HepG2 (cell line): ENCODE data around the gene NDUFS2. TPM values are rescaled to one million over a fixed set of nuclear protein-coding genes. Genes with fewer than 3 reads are reported as not detected.
A peak's percentile ranks its signal among the peaks of the same experiment; 100 is the strongest.

Experiments used
- HNRNPH1 ChIP-seq: fragments of 200-400 bp; formaldehyde crosslinking; optimal IDR thresholded peaks from 2 replicates; pipeline ENCODE3; 2017; ENCODE audit warnings: mild to moderate bottlenecking, low read depth, low read length
- THAP7 ChIP-seq: sonication (generic); formaldehyde crosslinking; IDR thresholded peaks from 2 replicates; pipeline ENCODE4 v1.8.1; 2023; ENCODE audit warnings: mild to moderate bottlenecking, missing genetic modification reagents
- TMF1 ChIP-seq: sonication (generic); formaldehyde crosslinking; IDR thresholded peaks from 2 replicates; pipeline ENCODE4 v1.8.1; 2022; ENCODE audit warnings: low read depth, missing genetic modification reagents
- ZNF263 ChIP-seq: sonication (generic); formaldehyde crosslinking; IDR thresholded peaks from 2 replicates; pipeline ENCODE4 v1.4.0; 2020; ENCODE audit warnings: missing genetic modification reagents
- ZNF335 ChIP-seq: sonication (generic); formaldehyde crosslinking; IDR thresholded peaks from 2 replicates; pipeline ENCODE4 v1.4.0; 2020; ENCODE audit warnings: missing genetic modification reagents
- ZNF430 ChIP-seq: sonication (generic); formaldehyde crosslinking; IDR thresholded peaks from 2 replicates; pipeline ENCODE4 v1.9.0; 2021; ENCODE audit warnings: mild to moderate bottlenecking, missing genetic modification reagents
- polyA plus RNA-seq, 8 experiments: library from polyadenylated mRNA; depleted of rRNA in 3 of 8; stranded (reverse) in 7 of 8; unstranded in 1 of 8; fragments of >200 nt; fragmentation: Illumina TruSeq in 4 of 8; extraction: Trizol in 4 of 8; gene quantifications; 2 replicates each; pipeline versions ENCODE4 v1.2.1 to v1.2.3, GENCODE V29; 2011 to 2016; ENCODE audit warnings: low read depth in 4 of 8, missing spikeins in 1 of 8, mixed read lengths in 1 of 8; ENCODE audit not compliant: insufficient read depth in 1 of 8
- total RNA-seq, 5 experiments: library from RNA; depleted of rRNA; stranded (reverse); fragments of >200 nt; fragmentation: Illumina TruSeq; extraction: Trizol; gene quantifications; 2 replicates each; pipeline ENCODE4 v1.2.3, GENCODE V29; 2016; ENCODE audit warnings: low read depth in 1 of 5
- TF ChIP-seq, protein P1 (sequence below): sonication (generic); formaldehyde crosslinking; IDR thresholded peaks from 2 replicates; pipeline ENCODE4 v1.5.1; 2020; ENCODE audit warnings: mild to moderate bottlenecking, missing genetic modification reagents, borderline replicate concordance

Gene NDUFS2
- total and polyA plus RNA-seq, 2 of the 13 experiments (the other 11 are each of a cell fraction or from before 2014, with no cell fraction given), result 89.9 to 118 TPM

DNA sequence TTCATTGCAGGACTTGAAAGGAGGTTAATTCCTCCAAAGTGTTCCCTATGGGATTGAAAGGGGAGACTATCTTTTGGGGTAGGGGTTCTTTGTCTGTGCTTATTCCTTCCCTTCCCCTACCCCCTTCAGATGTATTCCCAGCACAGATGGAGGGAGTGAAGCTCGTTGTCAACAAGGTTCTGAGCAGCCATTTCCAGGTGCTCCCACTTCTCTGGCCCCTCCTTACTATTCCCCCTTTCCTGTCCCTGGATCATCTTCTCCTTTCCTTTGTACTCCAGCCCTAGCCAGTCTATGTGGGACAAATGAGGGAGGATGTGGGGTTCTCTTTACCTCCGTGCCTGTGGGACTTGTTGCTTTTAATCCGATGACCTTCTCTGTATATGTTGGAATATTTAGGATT, 24.6 kb downstream of the NDUFS2 start (continued):
- TF ChIP-seq, protein P1, sequence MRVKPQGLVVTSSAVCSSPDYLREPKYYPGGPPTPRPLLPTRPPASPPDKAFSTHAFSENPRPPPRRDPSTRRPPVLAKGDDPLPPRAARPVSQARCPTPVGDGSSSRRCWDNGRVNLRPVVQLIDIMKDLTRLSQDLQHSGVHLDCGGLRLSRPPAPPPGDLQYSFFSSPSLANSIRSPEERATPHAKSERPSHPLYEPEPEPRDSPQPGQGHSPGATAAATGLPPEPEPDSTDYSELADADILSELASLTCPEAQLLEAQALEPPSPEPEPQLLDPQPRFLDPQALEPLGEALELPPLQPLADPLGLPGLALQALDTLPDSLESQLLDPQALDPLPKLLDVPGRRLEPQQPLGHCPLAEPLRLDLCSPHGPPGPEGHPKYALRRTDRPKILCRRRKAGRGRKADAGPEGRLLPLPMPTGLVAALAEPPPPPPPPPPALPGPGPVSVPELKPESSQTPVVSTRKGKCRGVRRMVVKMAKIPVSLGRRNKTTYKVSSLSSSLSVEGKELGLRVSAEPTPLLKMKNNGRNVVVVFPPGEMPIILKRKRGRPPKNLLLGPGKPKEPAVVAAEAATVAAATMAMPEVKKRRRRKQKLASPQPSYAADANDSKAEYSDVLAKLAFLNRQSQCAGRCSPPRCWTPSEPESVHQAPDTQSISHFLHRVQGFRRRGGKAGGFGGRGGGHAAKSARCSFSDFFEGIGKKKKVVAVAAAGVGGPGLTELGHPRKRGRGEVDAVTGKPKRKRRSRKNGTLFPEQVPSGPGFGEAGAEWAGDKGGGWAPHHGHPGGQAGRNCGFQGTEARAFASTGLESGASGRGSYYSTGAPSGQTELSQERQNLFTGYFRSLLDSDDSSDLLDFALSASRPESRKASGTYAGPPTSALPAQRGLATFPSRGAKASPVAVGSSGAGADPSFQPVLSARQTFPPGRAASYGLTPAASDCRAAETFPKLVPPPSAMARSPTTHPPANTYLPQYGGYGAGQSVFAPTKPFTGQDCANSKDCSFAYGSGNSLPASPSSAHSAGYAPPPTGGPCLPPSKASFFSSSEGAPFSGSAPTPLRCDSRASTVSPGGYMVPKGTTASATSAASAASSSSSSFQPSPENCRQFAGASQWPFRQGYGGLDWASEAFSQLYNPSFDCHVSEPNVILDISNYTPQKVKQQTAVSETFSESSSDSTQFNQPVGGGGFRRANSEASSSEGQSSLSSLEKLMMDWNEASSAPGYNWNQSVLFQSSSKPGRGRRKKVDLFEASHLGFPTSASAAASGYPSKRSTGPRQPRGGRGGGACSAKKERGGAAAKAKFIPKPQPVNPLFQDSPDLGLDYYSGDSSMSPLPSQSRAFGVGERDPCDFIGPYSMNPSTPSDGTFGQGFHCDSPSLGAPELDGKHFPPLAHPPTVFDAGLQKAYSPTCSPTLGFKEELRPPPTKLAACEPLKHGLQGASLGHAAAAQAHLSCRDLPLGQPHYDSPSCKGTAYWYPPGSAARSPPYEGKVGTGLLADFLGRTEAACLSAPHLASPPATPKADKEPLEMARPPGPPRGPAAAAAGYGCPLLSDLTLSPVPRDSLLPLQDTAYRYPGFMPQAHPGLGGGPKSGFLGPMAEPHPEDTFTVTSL (CRISPR knock-in tag), result 0 out of 2 replicates have a peak, but pooled peaks have one; percentile 32
- TF ChIP-seq ZNF335, result no peak
- no peak for TF ChIP-seq HNRNPH1
- TF ChIP-seq THAP7 (CRISPR knock-in tag), result no peak
- 0 out of 2 replicates have a peak, but pooled peaks have one; percentile 22 for TF ChIP-seq TMF1 (CRISPR knock-in tag)
- peak; percentile 16; the same call in 1 of the 2 replicates for TF ChIP-seq ZNF263 (CRISPR knock-in tag)
- TF ChIP-seq ZNF430 (CRISPR knock-in tag), result no peak
- TF ChIP-seq, all 625 proteins: peak for 14
